Osteoblast (primary cell): ENCODE data around the gene STK31. TPM values are rescaled to one million over a fixed set of nuclear protein-coding genes. Genes with fewer than 3 reads are reported as not detected.
"Not testable (repeated sequence)": the region's sequence is repeated elsewhere in the genome, so short reads cannot be mapped to it uniquely, and the experiment has no call there.

Experiments used
- DNase-seq: peaks from one replicate; pipeline ENCODE4 v3.0.0; 2011; ENCODE audit warnings: low spot score, mixed read lengths; ENCODE audit not compliant: insufficient read length; ENCODE audit errors: missing footprints
- H2AFZ ChIP-seq: 2 replicates; pipeline ENCODE4 v1.6.0; 2011; ENCODE audit warnings: mild to moderate bottlenecking, low read length
- H3K27ac ChIP-seq: 2 replicates; pipeline ENCODE4 v1.5.1; 2011; ENCODE audit warnings: mild to moderate bottlenecking, low read depth, low read length, moderate library complexity
- H3K27me3 ChIP-seq: 2 replicates; pipeline ENCODE4 v1.6.0; 2012; ENCODE audit warnings: mild to moderate bottlenecking, control low read depth, inconsistent platforms, low read length, moderate library complexity; ENCODE audit not compliant: insufficient read depth
- H3K36me3 ChIP-seq: 2 replicates; pipeline ENCODE4 v1.5.1; 2011; ENCODE audit warnings: mild to moderate bottlenecking, low read length, control low read depth, moderate library complexity; ENCODE audit not compliant: insufficient read depth
- H3K4me1 ChIP-seq: 2 replicates; pipeline ENCODE4 v1.5.1; 2011; ENCODE audit warnings: mild to moderate bottlenecking, low read length, control low read depth, moderate library complexity; ENCODE audit not compliant: insufficient read depth
- H3K4me2 ChIP-seq: 2 replicates; pipeline ENCODE4 v1.6.0; 2011; ENCODE audit warnings: mild to moderate bottlenecking, low read length; ENCODE audit not compliant: insufficient read depth
- H3K4me3 ChIP-seq: fragments of 200-600 bp; sonication (generic); 3 replicates; pipeline ENCODE4 v1.5.1; 2012; ENCODE audit warnings: mild to moderate bottlenecking, low read length, inconsistent platforms; ENCODE audit not compliant: insufficient read depth
- H3K79me2 ChIP-seq: 2 replicates; pipeline ENCODE4 v1.6.0; 2012; ENCODE audit warnings: mild to moderate bottlenecking, low read length, control low read depth, inconsistent platforms; ENCODE audit not compliant: insufficient read depth
- H3K9me3 ChIP-seq: 2 replicates; pipeline ENCODE4 v1.5.1; 2011; ENCODE audit warnings: low read depth, low read length, control low read depth
- H4K20me1 ChIP-seq: 2 replicates; pipeline ENCODE4 v1.6.0; 2012; ENCODE audit warnings: mild to moderate bottlenecking, low read length, control low read depth; ENCODE audit not compliant: insufficient read depth
- CTCF ChIP-seq: IDR thresholded peaks from 2 replicates; pipeline ENCODE4 v1.5.1; 2011; ENCODE audit warnings: mild to moderate bottlenecking, low read depth, low read length, moderate library complexity; ENCODE audit errors: extremely low read depth
- total RNA-seq: library from RNA; depleted of rRNA; stranded (reverse); fragments of >200 nt; gene quantifications from 2 replicates; pipeline ENCODE4 v1.2.3, GENCODE V29; 2012

The STK31 gene
- total RNA-seq, 1 donor: under 0.01 TPM

- Histone ChIP-seq H3K9me3 (no peaks in the 10 kb centered on the region), H3K36me3 (no peaks in the 10 kb centered on the region), H3K27me3 (no peaks in the 10 kb centered on the region), H2AFZ (no peak overlapping the region), H3K4me1 (no peaks in the 10 kb centered on the region), H3K27ac (no peak overlapping the region), H3K79me2 (no peaks in the 10 kb centered on the region), H4K20me1 (no peaks in the 10 kb centered on the region), H3K4me3 (no peak overlapping the region), H3K4me2 (no peak overlapping the region)
- no peak for DNase-seq
- no peak for TF ChIP-seq CTCF
Measured at GRCh38 chr7:23759671-23760391, 49.8 kb downstream of the STK31 start.

GRCh38 chr7:23765943-23766342, 55.9 kb downstream of the STK31 start:
- Histone ChIP-seq H3K27me3 (no peaks in the 10 kb centered on the region), H3K9me3 (no peaks in the 10 kb centered on the region), H3K27ac (no peak overlapping the region), H3K36me3 (no peaks in the 10 kb centered on the region), H3K4me3 (no peak overlapping the region), H3K79me2 (no peaks in the 10 kb centered on the region), H2AFZ (no peak overlapping the region), H4K20me1 (no peaks in the 10 kb centered on the region), H3K4me1 (no peaks in the 10 kb centered on the region), H3K4me2 (no peak overlapping the region)
- DNase-seq: peak; percentile 5
- no peak for TF ChIP-seq CTCF

- Histone ChIP-seq H3K9me3 (no peaks in the 10 kb centered on the region), H3K4me2 (no peak overlapping the region), H3K79me2 (no peaks in the 10 kb centered on the region), H3K36me3 (no peaks in the 10 kb centered on the region), H3K27ac (no peak overlapping the region), H2AFZ (no peak overlapping the region), H3K4me1 (no peaks in the 10 kb centered on the region), H3K4me3 (no peak overlapping the region), H4K20me1 (no peaks in the 10 kb centered on the region), H3K27me3 (no peaks in the 10 kb centered on the region)
- no peak for DNase-seq
- TF ChIP-seq CTCF: no peak
Measured at GRCh38 chr7:23767514-23767913, 57.5 kb downstream of the STK31 start.

GRCh38 chr7:23768022-23768421, 58.0 kb downstream of the STK31 start:
- TF ChIP-seq CTCF: no peak
- Histone ChIP-seq H4K20me1 (no peaks in the 10 kb centered on the region), H3K27ac (no peak overlapping the region), H3K27me3 (no peaks in the 10 kb centered on the region), H3K79me2 (no peaks in the 10 kb centered on the region), H3K4me2 (no peak overlapping the region), H3K36me3 (no peaks in the 10 kb centered on the region), H3K9me3 (no peaks in the 10 kb centered on the region), H2AFZ (no peak overlapping the region), H3K4me3 (no peak overlapping the region), H3K4me1 (no peaks in the 10 kb centered on the region)
- DNase-seq: no peak

- not testable (repeated sequence) for H3K4me2 ChIP-seq, H3K9me3 ChIP-seq, H3K36me3 ChIP-seq, DNase-seq, H2AFZ ChIP-seq, H3K27ac ChIP-seq, H3K27me3 ChIP-seq, H3K4me3 ChIP-seq, H3K79me2 ChIP-seq, H4K20me1 ChIP-seq, H3K4me1 ChIP-seq
Measured at GRCh38 chr7:23779185-23779800, 69.3 kb downstream of the STK31 start.
